GM19043 (cell line): ENCODE results near the gene SLAIN1.

ENCODE experiments used
- ATAC-seq: cut with Tn5 transposase; IDR thresholded peaks from one replicate; pipeline ENCODE4 v1.9.1; 2021; ENCODE audit warnings: low read depth; ENCODE audit not compliant: unreplicated experiment

The SLAIN1 gene

DNA sequence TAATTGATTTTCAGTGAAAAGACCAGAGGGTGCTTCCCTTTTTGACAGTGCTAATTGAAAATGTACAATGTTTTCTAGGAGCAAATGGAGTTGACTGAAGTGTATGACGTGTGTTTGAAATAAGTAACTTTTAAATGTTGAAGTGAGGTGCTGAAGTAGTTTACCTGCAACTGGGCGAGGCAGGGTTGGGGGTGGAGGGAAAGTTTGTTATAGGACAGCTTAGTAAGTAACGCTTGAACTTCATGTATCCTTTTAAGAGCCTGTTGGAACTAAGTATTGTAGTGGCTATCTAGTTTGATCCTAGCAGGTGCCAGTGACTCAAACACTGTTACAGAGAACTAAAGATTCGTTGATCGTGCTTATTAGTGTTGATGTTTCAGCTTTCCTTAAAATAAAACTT, 5.9 kb downstream of the SLAIN1 start:
- ATAC-seq: no peak

- peak; percentile 32 for ATAC-seq
Measured at GRCh38 chr13:77714119-77714755, 16.8 kb downstream of the SLAIN1 start.

DNA sequence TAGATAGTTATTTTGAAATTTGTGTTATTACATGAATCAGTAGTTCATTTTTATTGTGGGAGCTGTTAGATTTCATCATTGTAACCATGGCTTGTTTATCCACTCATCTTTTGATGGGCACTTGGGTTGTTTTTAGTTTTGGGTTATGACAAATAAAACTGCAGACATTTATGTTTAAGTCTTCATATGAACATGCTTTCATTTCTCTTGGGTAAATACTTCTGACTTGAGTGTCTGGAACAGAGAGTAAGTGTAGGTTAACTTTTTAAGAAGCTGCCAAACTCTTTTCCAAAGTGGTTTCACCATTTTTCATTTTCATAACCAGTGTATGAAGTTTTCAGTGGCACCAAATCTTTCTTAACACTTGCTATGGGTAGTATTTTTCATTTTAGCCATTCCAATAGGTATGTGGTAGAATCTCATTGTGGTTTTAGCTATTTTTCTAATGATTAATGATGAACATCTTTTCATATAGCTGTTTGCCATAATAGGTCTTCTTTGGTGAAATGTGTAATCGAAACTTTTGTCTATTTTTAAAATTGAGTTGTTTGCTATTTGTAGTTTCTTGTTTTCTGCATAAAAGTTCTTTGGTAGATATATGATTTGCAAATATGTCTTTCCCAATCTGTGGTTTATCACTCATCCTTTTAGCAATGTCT, 17.9 kb downstream of the SLAIN1 start:
- peak; percentile 49 for ATAC-seq

DNA sequence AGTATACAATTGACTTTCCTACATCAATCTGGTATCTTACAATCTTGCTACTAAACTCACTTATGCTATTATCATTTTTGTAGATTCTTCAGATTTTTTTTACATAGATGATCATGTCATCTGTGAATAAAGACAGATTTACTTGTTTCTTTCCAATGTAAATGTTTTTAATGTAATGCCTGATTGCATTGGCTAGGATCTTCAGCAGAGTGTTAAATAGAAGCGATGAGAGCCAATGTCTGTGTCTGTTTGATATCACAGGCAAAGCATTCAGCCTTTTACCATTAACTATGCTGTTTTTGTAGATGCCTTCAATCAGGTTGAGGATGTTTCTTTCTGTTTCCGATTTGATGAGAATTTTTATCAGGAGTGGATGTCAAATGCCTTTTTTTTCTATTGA, 19.2 kb downstream of the SLAIN1 start:
- no peak for ATAC-seq

DNA sequence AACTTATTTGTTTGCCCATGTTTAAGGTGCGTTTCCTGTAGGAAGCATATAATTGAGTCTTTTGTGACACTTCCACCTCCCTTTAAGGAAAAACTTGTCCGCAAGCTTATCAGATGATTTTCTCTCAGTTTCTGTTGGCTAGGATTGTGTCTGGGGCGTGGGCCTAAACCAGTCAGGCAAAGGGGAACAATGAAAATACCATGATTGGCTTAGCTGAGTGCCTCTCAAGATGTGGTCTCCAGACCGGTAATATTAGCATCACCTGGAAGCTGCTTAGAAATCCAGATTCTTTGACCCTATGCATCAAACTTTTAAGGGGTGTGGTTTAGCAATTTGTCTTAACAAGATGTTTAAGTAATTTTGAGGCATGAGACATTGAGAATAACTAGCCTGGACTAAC, 20.0 kb downstream of the SLAIN1 start:
- no peak for ATAC-seq

- ATAC-seq: no peak
Measured at GRCh38 chr13:77719128-77719527, 21.6 kb downstream of the SLAIN1 start.

GRCh38 chr13:77720988-77721387, 23.5 kb downstream of the SLAIN1 start:
- no peak for ATAC-seq

GRCh38 chr13:77724092-77724491, 26.6 kb downstream of the SLAIN1 start:
- peak; percentile 51 for ATAC-seq

DNA sequence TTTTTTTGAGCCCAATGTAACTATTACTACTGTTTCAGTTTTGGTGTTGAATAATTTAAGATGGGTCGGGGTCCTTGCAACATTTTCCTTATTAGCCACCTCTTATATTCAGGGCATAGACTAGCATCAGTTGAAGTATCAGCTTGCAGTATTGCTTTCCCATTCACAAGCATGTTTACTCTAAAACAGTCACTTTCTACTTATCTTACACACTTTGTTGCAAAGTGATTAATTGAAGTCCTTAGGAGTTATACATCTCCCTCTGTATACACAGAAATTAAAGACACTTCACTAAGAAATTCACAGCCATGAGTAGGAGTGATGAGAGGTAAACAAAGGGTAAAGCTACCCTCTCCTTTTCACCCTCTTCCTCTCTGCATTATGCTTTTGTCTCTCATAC, 27.6 kb downstream of the SLAIN1 start:
- ATAC-seq: no peak

- ATAC-seq: no peak
Measured at GRCh38 chr13:77728265-77729125, 31.0 kb downstream of the SLAIN1 start.

DNA sequence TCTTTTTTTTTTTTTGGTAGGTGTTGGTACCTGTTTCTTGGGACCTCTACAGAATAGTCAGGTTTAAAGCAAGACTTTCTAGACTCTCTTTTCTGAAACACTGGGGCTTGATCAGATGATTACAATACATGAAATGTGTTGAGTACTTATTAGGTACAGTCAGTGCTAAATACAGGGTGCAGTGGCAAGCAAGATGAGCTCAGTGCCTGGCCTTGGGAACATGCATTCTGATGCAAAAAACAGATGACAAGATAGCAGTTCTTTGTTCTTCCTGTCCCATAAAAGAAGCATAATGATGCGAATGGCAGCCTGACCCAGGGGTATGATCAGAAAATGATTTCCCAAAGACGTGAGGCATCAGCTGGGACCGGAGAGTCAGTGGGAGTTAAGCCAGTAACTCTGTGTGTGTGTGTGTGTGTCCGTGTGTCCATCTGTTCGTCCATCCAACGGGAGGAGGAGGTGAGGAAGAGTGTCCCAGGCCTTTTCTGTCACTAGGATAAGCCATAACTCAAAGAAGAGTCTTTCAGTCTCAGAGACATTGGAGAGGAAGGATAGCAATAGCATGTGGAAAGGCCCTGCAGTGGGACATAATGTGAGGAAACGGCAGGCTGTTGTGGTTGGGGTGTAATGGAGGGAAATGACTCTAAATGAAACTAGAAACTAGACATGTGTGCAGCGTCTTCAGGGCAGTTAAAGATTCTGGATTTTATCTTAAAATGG, 32.2 kb downstream of the SLAIN1 start:
- peak; percentile 97 for ATAC-seq

DNA sequence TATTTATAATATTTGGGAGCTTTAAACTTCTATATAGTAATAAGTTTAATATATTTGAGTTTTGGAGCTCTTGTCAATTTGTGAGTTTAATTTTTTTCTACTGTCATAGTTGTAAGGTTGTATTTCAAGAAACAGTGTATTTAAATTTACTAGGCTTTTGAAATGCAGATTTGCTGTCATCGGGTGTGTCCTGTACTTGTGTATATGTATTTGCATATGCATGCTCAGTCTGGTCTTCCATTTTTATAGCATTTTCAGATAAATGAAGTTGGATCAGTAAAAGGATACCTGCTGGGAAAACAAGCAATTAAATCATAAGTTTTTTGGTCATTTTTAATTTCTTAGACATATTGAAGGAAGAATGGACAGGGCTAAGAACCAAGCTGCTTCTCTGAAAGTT, 33.1 kb downstream of the SLAIN1 start:
- no peak for ATAC-seq

DNA sequence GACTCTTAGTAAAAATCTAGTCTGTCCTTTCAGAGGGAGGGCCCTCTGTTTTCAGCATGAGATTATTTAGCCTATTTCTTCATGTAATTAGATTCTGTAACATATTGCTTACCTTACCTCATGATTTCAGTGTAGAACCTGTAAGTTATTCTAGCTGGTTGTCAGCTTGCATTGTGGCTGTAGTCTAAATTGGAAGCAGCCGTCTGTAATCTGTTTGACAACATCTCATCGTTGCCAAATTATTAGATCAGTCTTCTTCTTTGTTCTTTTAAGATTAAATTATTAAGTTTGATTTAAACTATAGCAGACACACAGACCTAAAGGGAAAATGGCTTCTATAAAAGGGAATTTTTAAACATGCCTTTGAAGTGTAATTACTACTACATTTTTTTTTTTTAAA, 34.8 kb downstream of the SLAIN1 start:
- ATAC-seq: no peak

DNA sequence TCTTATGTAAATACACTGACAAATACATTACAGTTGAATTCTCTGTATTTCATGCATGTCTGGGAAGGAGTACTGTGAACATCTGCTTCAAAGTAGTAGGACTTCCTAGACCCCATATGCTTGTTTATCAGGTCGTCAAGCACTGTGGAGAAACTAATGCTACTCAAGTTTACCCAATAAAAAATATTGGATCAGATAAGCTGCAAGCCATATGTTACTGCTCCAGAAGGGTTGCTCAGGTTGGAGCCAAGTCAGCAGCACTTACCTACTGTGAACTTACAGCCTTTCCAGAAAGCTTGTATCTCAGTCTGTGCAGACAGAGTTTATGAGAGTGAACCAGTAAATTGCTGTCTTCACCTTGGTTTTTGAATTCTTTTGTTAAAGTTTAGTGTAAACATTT, 36.2 kb downstream of the SLAIN1 start:
- ATAC-seq: no peak

GRCh38 chr13:77737583-77738200, 40.2 kb downstream of the SLAIN1 start:
- ATAC-seq: peak; percentile 81

GRCh38 chr13:77740097-77740735, 42.7 kb downstream of the SLAIN1 start:
- no peak for ATAC-seq

DNA sequence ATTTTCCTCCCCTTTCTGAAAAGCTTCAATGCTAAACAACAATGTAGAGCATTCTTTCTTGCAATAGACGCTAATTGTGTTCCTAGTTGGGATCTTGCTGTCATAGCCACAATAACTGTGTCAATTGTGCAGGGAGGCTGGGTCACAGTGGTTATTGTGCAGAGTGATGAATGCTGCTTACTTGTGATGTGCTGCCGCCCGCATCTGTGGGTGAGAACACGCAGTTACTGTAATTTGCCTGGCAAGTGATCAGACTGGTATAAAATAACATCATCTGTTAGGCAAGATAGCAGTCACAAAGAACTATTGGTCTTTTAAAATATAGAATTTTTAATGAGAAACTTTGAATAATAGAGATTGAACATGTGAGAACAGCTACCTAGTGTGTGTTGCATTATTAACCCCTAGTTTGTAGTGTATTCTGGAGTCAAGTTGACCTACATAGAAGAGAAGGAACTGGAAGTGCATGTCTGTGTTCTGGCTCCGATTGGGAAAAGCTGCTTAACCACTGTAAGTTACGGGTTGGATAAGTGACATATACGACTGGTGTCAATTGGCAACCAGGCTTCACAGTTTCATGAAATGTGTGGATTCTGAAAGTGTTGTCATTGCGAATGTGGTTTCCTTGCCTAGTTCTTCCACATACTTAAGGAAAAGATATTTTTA, 43.6 kb downstream of the SLAIN1 start:
- no peak for ATAC-seq

DNA sequence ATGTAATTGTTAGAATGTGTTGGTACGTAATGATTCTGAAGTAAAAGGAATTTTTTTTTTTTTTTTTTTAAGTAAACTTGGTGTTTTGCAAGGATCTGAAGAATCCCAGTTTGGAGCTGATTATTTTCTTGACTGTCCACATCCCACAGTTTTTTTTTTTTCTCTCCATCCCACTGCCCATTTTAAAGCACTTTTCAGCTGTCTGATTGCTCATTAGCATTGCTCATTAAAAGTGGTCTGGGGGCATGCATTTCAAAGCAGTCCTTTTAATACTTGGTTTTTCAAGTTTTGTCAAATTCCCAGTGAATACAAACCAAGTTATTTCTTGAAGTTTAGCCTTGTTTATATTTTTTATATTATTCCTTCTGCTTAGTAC, 44.1 kb downstream of the SLAIN1 start:
- ATAC-seq: no peak

DNA sequence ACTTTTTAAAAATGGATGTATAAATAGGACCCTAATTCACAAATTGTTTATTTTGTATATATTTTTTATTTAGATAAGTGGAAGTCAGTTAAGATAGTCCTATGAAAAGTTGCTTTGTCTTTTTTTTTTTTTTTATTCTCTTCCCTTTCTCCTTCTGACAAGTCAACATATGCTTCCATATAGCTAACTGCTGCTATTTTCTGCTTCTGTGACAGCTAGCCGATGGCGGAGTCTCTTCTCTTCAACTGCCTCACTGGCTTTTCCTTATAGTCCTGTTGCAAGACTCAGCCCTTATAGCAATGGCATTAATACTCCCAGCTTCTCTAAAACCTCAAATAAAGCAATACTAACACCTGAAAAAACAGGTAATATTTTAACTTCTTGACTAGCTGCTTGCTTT, 45.3 kb downstream of the SLAIN1 start:
- ATAC-seq: no peak

- no peak for ATAC-seq
Measured at GRCh38 chr13:77745784-77746183, 48.3 kb downstream of the SLAIN1 start.
